GM18907 (cell line): ENCODE data around the gene SPTLC2.

Experiments
- ATAC-seq: cut with Tn5 transposase; IDR thresholded peaks from one replicate; pipeline ENCODE4 v1.9.1; 2021; ENCODE audit warnings: mild to moderate bottlenecking, moderate library complexity; ENCODE audit not compliant: unreplicated experiment

Gene SPTLC2

GRCh38 chr14:77623201-77623600 is 6.8 kb upstream of the SPTLC2 start:
- ATAC-seq, result no peak

GRCh38 chr14:77622366-77622961 is 6.0 kb upstream of the SPTLC2 start:
- ATAC-seq, result no peak

GRCh38 chr14:77620222-77620870 is 3.9 kb upstream of the SPTLC2 start:
- ATAC-seq, result no peak

GRCh38 chr14:77618381-77618970 is 2.0 kb upstream of the SPTLC2 start:
- ATAC-seq, result no peak

- peak; percentile 22 for ATAC-seq
Observed at GRCh38 chr14:77616133-77616453, 344 bp downstream of the SPTLC2 start.

GRCh38 chr14:77615361-77616132 is 890 bp downstream of the SPTLC2 start:
- no peak for ATAC-seq

- ATAC-seq, result no peak
Observed at GRCh38 chr14:77613201-77613600, 3.2 kb downstream of the SPTLC2 start.

GRCh38 chr14:77612011-77612620 is 4.3 kb downstream of the SPTLC2 start:
- no peak for ATAC-seq

- ATAC-seq, result no peak
Observed at GRCh38 chr14:77610553-77610952, 5.9 kb downstream of the SPTLC2 start.

- no peak for ATAC-seq
Observed at GRCh38 chr14:77609922-77610321, 6.5 kb downstream of the SPTLC2 start.

- ATAC-seq, result peak; percentile 72
Observed at GRCh38 chr14:77607741-77608302, 8.6 kb downstream of the SPTLC2 start.

- no peak for ATAC-seq
Observed at GRCh38 chr14:77605392-77605972, 11.0 kb downstream of the SPTLC2 start.

GRCh38 chr14:77603654-77604255 is 12.7 kb downstream of the SPTLC2 start:
- ATAC-seq, result no peak

- ATAC-seq, result no peak
Observed at GRCh38 chr14:77603031-77603430, 13.4 kb downstream of the SPTLC2 start.

- ATAC-seq, result no peak
Observed at GRCh38 chr14:77601846-77602619, 14.4 kb downstream of the SPTLC2 start.

GRCh38 chr14:77599889-77600288 is 16.5 kb downstream of the SPTLC2 start:
- no peak for ATAC-seq

- ATAC-seq, result peak; percentile 45
Observed at GRCh38 chr14:77598366-77599070, 17.9 kb downstream of the SPTLC2 start.

GRCh38 chr14:77593501-77593961 is 22.9 kb downstream of the SPTLC2 start:
- ATAC-seq, result peak; percentile 58
